Measurements from ENCODE around the gene PRF1.

- TF ChIP-seq POLR2A (IDR thresholded peaks at IDR 0.05), result no peak
- TF ChIP-seq, protein P1, sequence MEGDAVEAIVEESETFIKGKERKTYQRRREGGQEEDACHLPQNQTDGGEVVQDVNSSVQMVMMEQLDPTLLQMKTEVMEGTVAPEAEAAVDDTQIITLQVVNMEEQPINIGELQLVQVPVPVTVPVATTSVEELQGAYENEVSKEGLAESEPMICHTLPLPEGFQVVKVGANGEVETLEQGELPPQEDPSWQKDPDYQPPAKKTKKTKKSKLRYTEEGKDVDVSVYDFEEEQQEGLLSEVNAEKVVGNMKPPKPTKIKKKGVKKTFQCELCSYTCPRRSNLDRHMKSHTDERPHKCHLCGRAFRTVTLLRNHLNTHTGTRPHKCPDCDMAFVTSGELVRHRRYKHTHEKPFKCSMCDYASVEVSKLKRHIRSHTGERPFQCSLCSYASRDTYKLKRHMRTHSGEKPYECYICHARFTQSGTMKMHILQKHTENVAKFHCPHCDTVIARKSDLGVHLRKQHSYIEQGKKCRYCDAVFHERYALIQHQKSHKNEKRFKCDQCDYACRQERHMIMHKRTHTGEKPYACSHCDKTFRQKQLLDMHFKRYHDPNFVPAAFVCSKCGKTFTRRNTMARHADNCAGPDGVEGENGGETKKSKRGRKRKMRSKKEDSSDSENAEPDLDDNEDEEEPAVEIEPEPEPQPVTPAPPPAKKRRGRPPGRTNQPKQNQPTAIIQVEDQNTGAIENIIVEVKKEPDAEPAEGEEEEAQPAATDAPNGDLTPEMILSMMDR (IDR thresholded peaks at IDR 0.05), result no peak
Observed at GRCh38 chr10:70621503-70622078, 19.1 kb upstream of the PRF1 start.

Data from thyroid gland (tissue), 4 donors.